HG03103 (cell line): ENCODE results near the gene RBMS3.

Source experiments
- ATAC-seq: cut with Tn5 transposase; IDR thresholded peaks from one replicate; pipeline ENCODE4 v1.9.1; 2021; ENCODE audit warnings: low read depth; ENCODE audit not compliant: unreplicated experiment

RBMS3 gene

DNA sequence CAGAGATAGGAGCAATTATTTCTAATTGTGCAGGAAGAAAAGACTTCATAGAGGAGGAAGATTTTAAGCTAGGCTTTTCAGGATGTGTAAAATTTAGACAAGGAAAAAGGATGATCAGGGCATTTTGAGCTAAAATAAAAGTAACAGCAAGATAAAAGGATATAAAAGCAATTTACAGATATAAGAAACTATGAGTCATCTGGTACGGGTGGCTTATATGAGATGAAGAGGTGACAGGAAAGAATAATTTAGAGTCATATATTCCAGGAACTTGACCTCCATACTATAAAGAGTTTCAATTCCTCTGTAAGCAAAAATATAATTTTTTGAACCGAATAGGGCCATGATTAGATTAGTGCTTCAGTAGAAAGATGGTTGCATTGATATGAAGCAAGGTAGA lies 273.7 kb downstream of the RBMS3 start:
- no peak for ATAC-seq

DNA sequence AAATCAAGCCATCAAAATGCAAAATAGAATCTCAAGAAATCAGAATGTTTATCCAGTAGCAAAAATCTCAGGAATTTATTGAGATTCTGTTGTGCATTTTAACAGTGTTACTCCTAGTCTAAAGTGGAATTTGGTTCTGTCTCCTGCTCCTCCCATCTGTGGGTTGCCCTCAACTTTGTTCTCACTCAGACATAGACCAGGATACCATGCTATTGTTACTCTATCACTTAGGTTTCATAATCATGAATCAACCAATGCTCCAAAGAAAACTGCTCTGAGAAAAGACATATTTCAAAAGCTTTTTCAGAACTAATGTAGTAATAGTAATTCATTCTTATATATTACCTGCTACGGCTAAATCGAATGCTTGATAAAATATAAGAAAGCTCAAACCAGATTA lies 274.7 kb downstream of the RBMS3 start:
- no peak for ATAC-seq

DNA sequence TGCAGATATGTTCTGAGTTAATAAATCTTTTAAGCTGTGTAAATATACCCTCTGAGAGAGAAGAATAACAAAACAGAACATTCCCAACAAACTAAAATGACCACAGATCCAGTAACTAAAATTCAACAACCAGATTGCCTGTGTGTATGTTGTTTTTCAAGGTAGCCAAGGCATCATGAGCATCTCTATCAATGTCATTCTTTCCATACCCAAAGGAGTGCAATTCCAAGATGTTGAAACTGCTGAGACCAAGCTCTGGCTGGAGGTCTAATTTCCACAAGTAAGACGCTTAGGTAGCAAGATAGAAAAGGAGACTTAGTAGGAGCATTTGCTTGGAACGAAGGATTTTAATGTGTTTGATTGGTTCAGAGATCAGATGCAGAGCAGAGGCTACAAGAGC lies 276.3 kb downstream of the RBMS3 start:
- ATAC-seq, result no peak

DNA sequence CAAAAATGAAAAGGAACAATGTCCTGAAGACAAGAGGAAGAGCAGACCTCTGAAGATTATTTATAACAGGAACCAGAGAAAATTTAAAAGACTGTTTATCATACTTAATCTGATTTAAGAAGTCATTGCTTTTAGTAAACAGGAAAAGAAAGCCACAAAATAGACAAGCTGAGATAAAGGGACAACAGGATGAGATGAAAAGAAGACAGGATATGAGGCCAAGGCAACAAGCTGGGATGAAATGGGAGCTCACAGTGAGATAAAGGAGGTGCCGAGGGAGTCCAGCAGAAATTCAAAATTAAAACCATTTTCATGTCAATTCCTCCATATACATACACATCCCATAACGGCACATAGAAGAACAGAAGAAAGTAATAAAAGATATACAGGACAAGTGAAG lies 277.0 kb downstream of the RBMS3 start:
- no peak for ATAC-seq

DNA sequence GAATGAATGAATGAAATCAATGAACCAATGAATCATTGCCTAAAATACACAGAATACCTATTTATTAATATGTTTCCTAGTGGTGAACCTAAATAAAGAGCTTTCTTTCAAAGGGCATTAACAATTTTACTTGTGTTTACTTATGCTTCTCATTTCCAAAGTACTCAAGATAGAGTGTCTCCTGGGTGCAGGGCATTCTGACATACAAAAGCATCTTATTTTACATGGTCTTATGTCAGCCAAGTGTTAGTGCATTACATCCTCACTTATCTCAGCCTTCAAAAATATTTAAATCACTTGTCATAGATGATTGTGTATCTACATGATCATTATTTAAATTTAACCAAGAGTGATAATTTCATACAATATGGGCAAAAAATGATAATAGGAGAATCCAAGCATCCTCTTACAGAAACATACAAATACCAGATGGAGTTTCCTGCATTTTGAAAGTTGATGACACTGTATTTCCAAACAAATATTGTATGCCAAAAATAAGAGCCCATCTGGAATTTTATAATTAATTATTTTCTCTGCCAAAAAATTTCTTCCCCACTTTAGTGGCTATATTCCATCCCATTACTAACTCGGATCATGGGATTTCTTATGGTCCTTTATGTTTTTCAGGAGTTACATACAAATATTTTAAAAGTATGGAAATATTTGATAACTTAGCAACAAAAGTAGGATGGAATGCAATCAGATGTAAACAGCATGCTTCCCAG lies 279.0 kb downstream of the RBMS3 start:
- no peak for ATAC-seq

DNA sequence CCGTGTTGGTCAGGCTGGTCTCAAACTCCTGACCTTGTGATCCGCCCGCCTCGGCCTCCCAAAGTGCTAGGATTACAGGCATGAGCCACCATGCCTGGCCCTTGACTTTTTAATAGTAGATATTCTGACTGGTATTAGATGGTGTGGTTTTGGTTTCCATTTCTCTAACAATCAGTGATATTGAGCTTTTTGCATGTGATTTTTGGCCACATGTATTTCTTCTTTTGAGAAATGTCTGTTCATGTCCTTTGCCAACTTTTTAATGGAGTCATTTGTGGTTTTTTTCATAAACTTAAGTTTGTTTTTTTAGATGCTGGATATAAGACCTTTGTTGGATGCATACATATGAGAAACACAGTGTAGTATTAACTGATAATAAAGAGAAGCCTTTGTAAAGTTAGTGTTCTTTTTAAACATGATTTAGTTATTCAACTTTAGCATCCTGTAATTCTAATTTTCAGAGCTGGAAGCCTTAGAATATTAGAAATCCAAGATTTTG lies 280.8 kb downstream of the RBMS3 start:
- ATAC-seq, result no peak

DNA sequence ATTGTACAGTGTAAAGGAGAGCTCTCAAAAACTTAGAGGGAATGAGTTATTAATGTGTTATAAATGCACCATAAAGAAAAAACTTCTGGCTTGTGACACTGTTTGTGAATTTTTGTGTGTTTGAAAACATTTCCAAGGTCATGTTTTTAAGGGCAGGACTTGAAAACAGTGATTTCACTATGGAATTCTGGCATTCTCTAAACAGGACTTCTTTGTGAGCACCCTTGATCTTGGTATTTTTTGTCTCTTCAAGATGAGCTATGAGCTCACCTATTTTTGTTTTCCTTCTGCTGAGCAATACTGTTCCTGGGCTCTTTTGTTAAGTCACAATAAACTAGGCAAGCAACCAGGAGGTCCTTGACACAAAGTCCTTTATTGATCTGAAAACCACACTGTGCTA lies 284.4 kb downstream of the RBMS3 start:
- no peak for ATAC-seq

DNA sequence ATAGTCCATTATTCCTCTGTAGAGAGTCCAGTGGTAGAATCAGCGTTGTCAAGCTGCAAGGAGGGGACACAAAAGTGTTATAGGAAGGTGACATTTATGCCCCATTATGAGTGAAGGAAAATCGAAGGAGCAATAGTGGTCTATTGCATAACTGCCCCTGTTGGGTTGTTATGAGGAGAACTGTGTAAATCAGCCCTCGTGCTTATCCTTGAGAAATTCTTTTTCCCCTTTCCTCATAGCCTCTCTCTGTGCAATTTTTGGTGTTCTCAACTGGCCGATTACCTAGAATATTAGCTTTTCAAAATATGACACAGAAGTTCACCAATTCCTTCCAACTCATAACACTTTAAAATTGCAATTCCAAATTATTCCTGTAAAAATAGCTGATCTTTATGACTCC lies 286.6 kb downstream of the RBMS3 start:
- ATAC-seq, result no peak

DNA sequence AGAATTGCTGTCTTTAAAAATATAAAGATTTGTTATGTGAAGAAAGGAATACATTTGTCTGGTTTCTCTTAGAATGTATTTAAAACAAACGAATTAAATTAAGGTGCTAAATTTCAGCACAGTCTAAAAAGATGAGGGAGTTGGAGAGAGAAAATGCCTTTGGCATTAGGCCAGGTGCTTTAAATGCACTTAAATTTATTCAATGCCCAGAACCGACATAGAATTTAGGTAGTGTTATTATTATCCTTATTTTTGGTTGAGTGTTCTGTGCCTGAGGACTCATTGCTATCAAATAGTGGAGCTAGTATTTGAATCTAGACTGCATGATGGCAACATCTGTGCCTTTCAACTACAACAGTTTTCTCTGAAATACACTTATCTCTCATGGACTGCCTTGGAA lies 287.5 kb downstream of the RBMS3 start:
- ATAC-seq, result no peak

DNA sequence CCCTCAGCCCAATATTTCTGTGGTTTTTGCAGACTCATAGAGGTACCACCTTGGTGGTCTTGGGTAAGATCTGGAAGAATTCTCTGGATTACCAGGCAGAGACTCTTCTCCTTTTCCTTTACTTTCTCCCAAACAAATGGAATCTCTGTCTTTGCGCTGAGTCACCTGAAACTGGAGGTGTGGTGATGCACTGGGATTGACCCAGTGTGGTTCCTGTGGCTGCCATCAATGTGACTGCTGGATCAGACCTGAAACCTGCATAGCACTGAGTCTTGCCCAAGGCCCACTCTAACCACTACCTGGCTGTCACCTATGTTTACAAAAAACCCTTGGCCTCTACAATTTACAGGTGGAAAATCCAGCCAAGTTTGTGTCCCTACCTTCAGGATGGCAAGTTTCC lies 295.3 kb downstream of the RBMS3 start:
- ATAC-seq, result no peak

DNA sequence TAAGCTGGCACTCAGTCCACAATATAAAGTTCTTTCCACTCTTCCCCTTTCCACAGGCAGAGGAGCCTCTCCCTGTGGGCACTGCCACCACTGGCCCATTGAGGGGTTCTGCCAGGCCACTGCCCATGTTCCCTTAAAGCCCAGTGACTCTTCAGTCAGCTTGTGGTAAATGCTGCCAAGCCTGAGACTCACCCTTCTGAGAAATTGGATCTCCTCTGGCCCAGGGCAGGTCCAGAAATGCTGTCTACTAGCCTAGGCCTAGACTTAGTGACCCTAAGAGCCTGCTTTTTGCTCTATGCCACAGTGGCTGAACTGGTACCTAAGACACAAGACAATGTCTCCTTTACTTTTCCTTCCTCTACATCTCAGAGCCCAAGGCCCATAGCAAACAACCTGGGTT lies 295.8 kb downstream of the RBMS3 start:
- ATAC-seq, result no peak

DNA sequence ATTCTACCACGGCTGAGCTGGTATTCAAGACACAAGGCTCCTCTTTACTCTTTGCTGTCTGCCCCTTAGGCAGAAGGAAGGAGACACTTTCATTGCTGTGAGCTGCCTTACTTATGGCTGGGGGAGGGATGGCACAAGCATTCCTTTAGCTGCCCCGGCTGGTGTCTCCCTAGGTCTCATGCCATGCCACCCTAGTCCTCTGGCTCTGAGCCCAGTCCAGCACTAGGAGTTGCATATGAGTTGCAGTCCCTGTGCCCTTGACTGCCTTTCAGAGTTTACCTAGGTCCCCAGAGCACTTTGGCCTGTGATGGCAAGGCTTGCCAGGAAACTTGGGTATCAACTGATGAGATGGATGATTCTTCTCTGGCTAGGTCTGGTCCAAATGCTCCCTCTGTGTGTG lies 296.4 kb downstream of the RBMS3 start:
- no peak for ATAC-seq

DNA sequence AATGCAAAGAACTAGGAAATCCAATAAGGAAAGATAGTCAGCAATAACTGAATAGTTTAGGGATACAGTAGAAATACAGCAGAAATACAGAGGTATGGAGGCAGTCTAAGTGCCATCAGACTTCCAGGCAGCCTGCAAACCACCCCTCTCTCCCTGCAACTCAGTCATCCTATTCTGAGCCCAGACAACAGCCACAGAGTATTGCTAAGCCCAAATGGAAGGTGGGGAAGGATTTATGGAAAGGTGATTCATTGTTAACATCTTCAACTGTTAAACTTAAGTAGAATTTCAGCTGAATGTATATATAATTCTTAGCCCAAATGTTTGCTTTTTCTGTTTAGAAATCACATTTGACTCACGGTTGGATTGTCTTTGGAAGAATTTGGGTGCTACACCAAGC lies 300.4 kb downstream of the RBMS3 start:
- ATAC-seq, result no peak

DNA sequence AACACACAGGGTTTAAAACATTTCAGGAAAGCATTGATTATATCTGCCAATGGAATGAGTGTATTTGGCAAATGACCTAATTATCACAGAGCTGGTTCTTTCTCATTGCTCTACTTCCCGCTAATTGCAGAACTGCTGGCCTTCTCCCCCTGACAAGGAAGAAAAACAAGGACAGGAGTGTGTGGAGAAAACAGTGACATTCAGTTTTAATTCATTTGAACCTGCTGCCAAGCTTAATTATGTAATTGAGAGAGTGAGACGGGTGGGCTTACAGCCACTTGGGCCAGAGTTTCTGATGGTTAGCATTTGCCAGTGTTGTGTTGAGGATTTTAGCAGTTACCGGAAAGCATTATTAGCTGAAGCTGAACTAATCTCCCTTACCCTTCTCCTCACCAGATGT lies 301.4 kb downstream of the RBMS3 start:
- ATAC-seq, result no peak

DNA sequence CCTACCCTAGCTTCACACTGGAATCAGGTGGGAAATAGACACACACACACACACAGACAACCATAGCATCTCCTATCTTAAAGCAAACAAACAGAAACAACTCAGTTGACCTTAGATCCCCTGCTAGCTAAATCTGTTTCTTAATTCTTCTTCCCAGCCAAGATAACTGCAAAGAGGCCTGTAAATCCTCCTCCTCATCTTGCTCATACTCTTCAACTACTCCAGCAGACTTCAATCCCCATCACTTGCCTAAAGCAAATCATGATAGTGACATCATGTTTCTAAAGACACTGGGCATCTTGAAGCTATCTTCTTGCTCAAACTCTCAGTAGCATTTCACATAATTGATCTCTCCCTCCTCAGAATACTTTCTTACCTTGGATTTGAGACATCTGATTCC lies 303.0 kb downstream of the RBMS3 start:
- no peak for ATAC-seq

DNA sequence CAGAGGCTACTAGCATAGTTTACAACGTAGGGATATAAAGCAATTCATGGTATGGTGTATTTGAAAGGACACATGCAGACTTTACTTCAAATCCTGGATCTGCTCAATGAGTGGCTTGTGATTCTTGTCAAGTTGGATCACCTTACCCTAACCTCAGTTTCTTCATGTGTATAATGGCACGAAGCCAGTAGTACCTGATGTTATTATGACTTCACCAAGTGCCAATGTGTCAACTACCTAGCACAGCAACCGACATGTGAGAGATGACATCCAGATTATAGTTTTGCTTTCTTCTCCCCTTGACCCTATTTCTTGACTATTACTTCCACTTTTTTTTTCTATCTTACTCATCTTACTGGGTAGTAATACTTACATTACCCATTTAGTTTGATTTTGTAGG lies 304.5 kb downstream of the RBMS3 start:
- ATAC-seq, result no peak

DNA sequence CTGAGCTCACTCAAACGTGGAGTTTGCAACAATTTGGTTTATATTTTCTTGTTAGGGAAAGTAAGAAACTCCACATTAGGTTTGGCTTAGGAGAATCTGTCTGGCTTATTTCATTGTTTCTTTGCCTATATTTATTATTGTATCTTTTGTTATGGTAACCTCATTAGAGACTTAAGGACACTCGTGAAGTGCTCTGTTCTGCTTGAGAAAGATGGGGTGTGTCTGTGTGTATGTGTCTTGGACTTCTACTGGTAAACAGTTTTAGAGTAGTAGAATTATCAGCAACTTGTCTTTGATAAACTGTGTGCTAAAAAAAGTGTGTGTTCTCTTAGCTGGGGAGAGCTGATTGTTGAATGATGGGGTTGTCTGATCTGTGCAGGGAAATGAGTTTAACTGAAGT lies 306.5 kb downstream of the RBMS3 start:
- no peak for ATAC-seq

DNA sequence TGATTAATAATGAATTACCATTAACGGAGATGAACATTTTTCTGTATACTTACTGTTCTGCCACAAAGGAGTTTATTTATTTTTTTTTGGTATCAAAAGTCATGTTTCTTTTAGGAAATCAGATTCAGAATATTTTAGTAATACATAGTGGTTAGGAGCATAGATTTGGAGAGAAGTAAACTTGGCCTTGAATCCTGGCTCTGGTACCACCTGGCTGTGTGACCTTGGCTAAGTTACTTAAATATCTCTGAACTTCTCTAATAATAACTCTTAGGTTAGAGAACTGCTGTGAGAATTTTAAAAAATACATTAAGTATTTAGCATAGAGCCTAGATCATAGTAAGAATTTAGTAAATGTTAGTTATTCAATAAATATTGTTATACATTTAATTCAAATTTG lies 309.1 kb downstream of the RBMS3 start:
- ATAC-seq, result no peak

DNA sequence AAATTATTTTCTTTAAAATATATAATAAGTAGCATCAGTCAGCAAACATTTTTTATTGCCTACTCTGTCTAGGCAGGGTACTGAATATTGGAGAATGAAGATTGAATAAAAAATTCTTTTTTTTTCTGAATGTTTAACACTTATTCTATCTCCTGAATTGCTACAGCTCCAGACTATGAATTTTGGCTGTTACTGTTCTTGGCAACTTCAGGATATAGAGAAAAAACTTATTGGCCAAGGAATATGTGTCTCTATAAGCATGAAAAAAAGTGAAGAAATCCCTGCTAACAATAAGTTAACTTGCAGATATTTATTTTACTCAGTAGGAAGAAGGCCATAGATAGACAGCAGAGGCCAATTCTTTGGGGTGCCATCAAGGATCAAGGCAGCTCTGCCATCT lies 309.6 kb downstream of the RBMS3 start:
- no peak for ATAC-seq

DNA sequence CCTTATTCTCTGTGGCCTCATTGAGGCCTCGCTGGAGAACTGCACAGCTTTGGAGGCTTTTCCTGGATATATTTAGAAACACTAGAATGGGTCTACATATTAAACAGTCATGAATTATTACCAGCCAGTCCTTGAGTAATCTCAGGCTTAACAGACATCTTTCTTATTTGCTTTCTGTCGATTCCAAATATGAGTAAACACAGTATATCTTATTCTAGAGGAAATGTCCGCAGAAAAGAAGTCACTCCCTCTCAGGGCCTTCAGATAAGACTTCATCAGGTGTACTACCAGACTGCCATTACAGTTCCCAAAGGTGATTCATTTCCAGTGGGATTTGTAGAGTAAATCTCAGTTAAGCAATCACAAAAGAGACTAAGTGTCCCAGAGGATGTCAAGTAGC lies 310.7 kb downstream of the RBMS3 start:
- no peak for ATAC-seq

DNA sequence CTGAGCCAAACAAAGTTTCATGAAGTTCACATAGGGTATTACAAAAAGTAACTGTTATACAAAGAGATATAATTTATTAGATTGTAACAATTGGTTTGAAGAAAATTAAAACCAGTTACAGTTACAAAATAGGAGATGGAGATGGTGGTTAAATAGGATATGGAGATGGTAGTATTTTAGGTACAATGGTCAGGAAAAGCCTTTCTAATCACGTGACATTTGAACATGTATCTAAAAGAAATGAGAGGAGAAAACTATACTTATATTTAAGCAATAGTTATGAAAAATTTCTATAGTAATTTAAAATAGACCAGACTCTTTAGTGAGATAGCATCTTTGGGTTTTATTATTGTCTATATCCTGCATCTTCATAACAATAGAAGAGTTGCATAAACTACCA lies 312.9 kb downstream of the RBMS3 start:
- ATAC-seq, result no peak

DNA sequence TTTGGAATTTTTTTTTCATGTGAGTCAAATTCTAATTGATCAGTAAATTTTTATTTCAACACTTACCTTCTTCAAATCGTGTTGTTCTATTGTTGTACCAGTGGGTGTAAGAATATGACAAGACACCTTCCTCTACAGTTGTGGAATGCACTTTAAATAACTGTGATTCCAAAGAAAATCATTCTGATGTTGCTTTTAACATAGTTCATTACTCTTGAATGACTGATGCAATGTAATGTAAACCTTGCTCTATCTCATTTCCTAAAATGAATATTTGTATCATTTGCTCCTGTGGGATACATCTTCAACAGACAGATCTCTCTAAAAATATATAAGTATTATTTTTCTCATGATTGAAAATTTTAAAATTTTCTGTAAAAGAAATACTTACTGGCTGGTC lies 313.4 kb downstream of the RBMS3 start:
- no peak for ATAC-seq
